HL-60/S4 treated with retinoic acid at 250 ng/mL for 4 days and 3 days (cell line): ENCODE results near the gene HIVEP2.

ENCODE experiments used
- in situ Hi-C: fragments of 300-500 bp; cut with MboI; formaldehyde crosslinking; loops from 2 replicates; pipeline ENCODE4 v1.7.0; 2022; ENCODE audit warnings: low sequenced_read_pairs

HIVEP2 gene

DNA sequence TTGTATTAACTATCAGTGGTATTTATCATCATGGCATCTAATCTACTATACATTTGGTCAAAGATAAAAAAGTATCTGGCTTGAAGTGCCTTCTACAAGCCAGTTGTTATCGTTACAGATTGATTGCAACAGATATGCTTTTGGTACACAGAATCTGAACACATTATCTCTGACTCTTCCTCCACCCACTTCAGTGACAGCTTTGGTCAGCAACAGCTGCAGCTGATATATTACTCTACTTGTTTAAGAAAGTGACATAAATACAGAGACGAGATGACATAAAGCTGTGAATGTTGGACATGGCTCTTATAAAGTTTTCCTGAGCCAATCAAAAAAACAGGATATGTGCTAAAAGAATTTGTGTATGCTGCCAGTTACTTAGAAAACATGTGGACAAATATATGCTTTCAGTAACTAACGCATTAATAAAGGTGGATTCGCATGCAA lies 77.6 kb downstream of the HIVEP2 start:
- in situ Hi-C loops, result no loop called here

DNA sequence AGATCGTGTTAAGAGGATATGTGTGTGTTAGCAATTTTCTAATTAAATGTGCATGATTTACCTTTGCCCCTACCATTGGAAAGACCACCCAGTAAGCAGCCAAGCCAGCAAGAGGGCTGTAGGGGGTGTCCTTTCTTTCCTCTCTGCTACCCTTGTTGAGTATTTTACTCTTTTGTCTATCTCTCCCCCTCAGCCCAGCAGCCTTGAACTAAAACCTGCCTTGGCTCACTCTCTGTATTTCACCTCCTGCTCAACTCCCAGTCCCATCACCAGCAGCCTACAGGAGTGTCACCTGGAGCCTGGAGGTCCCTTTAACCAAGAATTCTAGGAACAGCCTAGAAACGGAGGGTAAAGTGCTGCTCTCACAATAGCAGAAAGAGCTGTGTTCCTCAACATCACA lies 81.0 kb downstream of the HIVEP2 start:
- in situ Hi-C loops, result no loop called here

DNA sequence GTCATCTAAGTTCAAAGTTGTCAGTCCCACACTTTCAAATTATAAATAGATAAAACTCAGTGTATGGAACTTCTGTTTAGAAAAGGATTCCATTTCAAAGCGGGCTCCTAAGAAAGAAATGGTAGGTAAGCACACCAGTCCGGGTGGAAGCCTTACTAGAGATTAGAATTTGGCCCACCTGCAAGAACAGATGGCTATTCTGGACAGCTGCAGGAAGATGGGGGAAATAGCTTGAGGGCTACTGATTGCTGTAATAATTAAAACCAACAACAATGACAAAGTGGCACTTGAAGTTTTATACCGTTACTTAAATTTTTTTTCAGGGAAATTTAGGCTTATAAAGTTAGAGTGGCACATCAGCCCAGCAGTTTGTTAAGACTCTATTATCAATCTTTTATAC lies 83.3 kb downstream of the HIVEP2 start:
- in situ Hi-C loops, result no loop called here

DNA sequence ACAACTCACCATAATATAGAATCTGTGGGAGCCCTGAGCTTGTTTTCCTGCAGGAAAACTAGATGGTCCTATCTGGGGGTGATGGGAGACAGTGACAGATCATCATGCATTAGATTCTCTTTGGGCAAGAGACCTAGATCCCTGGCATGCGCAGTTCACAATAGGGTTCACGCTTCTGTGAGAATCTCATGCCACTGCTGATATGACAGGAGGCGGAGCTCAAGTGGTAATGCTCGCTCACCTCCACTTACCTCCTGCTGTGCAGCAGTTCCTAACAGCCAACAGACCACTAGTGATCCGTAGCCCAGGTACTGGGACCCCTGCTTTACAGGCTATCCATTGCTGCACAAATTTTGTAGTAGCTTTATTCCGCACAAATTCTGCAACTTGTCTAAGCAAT lies 84.5 kb downstream of the HIVEP2 start:
- in situ Hi-C loops, result no loop called here

DNA sequence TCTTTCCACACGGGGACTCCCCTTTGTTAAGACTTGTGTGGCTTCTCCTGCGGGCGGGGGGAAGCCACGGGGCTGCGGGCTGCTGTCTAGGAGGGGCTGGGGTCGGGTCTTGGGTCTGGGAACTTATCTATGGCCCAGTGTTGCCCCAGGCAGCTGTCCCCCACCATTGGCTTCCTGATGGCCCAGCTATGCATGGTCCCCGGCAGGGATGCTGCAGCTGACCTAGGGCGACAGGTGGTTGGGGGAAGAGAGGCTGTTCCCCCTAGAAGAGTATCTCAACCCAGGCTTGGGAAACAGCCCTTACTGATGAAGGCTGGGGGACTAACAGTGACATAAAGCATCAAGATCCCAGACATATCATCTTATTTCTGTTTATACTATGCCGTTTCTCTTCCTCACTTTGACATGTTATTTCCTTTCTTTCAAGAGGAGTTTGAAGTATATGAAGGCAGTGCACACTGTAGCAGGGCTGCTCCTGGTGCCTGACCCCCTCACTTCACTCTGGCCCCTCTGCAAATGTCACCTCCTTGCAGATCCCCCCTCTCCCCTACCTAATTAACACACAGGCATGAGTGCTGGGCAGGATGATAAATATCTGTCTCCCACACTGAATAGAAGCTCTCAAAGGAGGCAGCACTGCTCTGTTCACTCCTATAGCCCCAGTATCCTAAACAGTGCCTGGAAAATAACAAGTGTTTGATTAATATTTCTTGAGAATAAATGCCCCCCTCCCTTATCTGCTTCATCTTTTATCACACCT lies 87.0 kb downstream of the HIVEP2 start:
- in situ Hi-C loops, result no loop called here

DNA sequence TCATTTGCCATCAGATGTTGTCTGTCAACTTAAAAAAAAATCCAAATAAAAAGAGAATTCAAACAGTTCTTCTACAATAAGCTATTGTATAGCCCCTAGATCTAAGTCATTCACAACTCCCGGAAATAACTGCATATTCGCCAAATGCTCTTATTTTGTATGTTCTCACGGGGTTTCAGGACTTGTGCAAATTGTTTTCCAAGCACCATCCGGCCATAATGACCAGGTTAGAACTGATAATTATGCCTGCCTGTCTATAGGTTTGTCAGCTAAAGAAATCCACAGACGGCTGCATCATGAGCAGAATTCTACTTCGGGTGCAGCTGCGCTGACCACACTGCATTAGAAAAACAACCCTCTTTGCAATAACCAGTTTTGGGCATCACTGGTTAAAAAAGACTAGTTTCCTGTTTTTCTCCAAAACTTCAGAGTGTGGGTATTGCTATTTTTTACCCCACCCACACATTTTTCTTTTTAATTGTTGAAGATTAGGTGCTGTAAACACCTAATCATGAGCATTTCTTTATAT lies 87.7 kb downstream of the HIVEP2 start:
- in situ Hi-C loops, result no loop called here

DNA sequence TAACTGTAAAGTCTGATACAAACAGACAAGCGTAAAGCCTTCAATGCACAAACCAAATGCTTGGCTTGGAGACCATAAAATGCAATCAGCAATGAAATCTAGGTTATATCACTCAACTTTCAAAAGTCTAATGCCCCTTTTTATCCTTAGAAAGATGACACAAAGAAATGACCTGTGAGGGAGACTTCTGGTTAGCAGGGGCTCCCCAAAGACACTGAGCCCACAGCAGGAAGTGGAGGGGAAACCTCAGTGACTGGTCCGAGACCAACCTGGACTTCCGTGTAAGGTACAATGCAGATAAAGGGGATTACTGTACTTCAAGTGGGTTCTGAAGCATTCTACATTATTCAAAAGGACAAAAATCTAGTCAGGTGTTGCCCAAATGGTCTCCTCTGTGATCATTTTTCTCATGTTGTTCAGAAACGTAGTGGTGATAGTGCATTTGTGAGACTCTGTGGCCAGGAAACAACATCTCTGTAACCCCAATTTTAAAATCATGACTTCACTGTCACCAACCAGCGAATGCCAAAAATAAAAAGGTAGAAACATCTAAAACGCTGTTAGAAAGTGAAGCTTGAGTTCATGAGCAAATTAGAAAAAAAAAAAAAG lies 88.2 kb downstream of the HIVEP2 start:
- in situ Hi-C loops, result no loop called here

DNA sequence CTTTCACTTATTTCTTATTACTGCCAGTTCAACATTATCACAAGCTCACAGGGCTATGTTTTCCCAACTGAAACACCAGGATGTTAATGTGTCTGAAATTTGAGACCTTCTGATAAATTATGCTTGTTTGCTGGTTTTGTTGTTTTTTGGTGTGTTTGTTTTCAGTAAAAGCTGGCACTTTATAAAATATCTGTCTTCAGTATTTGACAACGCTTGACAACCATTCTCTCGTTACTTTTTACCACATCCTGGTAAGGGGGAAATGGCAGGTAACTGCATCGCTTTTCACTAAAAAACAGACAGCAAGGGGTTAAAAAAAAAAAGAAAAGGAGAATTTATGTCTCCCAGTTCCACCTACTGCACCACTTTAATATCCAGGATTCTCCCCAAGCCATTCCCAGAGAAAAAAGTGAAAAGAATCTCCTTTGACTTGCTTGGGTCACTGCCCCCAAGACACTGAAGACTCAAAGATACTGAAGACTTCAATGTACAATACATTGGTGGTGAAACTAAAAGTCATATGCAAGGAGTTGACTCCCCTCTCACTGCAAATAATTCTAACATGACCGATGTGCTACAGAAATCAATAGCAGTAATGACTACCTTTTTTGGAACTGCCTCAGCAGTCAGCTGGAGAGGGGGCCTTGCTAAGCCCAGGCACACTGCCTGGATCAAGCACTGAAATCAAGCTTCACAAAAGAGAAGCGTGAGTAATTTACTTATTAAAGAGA lies 88.9 kb downstream of the HIVEP2 start:
- in situ Hi-C loops, result no loop called here

DNA sequence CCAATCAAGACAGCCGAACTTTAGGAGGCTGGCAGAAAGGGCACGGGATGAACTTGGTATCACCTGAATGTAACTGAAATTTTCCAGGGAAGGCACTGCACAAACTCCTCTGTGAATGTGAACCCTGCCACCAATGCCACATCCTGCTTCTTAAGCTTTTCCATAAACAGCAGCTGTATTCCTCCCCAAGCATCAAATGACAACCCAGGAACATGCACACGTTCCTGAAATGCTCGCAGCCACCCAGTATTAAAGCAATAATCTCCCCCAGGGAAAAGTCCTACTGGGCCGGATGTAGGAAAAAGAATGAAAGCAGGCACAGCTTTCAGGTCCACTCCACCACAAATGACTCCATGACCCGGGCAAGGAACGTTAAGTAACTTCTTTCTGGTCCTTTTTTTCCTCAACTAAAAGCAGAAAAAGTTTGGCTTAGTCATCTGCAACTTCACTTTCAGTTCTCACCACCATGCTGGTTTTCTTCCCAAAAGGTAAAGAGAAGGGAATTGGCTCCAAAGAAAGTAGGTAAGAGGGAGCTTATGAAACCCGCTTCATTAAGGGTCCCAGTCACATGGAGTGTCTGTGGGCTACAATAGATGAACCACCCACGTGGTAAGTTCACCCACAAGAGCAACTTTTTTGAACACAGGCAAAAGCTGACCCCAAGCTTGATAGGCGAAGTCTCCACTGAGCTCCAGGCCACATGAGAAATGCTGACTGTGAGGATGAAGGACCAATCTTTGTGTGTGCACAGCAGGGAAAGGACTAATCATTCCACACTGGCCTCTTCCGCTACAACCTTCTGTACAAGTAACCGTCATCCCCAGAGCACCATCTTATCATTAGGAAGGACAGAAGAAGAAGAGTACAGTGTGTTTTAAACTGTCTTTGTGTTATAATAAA lies 90.1 kb downstream of the HIVEP2 start:
- in situ Hi-C loops, result no loop called here

DNA sequence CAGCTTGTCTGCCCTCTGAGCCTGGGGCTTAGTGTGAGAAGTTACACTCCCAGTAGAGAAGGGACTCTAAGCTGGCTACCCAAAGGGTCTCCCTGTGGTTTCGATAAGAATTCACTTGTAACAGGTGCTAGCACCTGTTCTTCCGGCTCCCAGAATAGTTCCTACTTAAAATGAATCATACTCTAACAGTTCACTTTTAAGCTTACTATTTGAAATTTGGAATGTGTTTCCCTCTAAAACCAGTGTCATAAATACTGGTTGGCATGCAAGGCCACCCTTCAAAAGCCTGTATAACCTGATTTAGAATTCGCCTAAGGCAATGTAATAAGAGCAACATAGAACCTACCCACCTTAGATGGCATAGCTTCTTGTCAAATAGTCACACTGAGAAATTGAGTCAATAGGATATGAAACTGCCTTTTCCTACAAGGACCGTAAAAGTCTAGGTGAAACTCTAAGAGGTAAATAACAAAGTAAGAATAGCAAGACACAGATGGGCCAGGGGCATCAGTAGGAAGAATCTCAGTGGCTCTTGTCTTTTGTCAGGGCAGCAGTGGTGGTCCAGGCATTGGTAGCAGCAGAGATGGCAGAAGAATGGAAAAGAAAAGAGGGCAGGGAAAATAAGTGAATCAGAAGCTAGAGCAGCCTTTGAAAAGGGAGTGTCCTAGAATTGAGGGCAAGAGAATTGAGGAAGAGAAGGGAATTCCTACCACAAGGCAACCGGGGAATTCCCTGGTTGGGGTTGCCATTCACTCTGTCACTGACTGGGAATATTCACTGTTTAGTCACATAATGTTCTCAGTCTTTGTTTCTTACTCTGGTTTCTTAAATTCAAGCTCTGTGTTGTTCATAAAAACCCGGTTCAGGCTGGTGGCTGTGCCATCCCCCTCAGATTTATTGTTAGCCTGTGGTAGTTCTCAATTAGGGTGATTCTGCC lies 91.5 kb downstream of the HIVEP2 start:
- in situ Hi-C loops, result no loop called here

DNA sequence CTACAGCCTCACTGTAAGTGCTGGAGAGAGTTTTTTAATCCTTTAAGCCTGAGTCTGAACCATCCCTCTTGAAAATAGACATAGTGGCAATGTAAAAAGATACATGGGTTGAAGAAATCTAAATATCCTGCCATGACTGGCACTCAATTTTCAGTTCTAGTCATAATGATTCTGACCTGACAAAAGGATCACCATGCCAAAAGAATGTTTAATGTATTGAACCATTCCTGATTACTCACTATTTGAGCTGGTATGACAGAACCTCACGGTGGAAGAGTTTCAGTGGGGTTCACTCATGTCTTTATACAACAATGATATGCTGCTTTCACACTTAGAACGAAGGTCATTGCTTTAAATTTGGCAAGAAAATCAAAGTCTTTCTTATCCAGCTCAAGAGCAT lies 93.4 kb downstream of the HIVEP2 start:
- in situ Hi-C loops, result no loop called here

DNA sequence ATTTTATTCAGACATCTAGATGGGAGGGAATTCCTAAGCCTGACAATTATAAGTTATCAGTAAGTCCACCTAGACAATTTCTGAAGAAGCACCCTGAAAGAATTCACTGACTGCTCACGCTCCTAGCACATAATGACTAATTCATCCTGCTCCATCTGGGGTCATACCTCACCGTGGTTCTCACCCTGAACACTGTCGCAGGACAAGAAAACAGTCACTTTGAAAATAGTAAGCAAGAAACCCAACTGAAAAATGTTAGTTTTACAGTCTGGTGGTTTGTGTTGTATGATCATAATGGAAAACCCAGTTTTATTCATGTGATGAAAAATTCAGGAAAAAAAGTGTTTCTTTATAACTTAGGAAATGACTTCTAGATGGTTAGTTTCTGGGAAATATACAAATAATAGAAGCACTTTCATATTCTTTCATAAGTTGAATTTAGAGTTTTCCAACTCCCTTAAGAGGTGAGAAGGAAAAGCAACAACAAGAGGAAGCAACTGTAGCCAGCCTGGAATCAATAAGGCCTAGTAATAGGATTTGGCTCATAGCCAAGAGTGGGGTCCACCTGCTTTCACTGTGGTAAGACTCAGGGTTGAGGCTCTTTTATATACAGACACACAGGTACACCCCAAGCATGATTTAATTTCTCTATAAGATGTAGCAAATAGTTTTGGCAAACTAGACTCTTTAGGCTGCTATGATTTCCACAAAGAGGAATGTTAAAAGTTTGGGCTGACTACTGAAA lies 94.1 kb downstream of the HIVEP2 start:
- in situ Hi-C loops, result no loop called here

DNA sequence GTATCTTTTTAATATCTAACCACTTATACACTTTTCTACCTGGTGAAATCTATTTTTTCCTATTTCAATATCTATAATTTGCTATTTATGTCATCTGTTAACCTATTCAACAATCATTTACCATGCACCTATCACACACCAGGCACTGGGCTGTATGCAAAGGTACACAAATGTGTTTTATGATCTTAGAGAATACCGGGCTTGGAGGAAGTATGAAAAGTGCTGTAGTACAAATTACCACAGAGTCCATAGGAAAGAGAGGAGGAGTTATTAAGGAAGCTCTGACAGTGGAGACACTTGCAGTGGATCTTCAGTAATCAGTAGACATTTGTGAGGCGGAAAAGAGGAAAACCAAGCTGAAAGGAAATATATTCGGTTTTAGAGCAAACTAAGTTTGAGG lies 96.0 kb downstream of the HIVEP2 start:
- in situ Hi-C loops, result no loop called here

DNA sequence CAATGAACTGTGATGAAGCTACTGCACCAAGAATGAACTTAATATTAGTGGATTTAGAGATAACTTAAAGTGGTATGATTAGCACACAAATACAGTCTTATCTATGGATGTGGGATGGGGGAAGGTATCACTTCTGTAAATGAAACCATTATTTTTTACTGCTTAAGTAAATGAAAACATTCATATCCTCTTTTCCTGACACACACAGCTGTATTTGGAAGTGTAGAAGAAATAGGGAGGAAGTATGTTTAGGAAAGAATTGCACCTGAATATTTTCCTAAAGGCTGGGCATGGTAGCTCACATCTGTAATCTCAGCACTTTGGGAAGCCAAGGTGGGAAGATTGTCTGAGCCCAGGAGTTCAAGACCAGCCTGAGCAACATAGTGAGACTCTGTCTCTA lies 96.8 kb downstream of the HIVEP2 start:
- in situ Hi-C loops, result no loop called here

DNA sequence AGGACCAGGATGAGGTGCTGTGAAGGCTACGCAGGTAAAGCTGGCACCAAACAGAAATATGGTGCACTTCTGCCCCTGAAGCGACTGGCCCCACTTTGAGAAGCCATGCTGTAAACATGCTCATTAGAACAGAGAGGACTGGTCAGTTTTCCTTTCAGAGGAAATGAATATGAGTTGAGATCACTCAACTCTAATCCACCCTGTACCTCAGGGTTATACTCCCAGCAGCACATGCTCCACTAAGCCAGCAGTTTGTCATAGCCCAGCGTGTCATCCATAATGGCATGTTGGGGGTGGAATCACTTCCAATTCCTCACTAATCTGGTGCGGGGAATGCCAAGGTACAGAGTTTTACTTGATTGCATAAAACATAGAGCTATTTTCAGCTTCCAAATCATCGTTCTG lies 98.1 kb downstream of the HIVEP2 start:
- in situ Hi-C loops, result no loop called here

DNA sequence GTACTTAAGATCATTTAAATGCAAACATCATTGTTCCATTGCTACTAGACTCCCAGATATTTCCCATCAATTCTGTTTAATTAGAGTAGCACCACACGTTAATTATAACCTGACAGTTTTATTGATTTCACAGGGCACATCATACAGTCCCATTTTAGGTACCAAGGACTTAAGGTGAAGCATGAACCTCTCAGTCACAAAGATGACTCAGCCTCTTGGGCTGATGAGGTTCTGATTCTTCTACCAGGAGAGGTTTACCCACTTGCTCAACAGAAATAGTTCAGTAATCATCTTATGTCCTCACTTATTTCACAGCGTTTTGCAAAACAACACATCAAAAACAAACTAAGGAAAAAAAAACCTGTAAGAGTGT lies 98.5 kb downstream of the HIVEP2 start:
- in situ Hi-C loops, result no loop called here

DNA sequence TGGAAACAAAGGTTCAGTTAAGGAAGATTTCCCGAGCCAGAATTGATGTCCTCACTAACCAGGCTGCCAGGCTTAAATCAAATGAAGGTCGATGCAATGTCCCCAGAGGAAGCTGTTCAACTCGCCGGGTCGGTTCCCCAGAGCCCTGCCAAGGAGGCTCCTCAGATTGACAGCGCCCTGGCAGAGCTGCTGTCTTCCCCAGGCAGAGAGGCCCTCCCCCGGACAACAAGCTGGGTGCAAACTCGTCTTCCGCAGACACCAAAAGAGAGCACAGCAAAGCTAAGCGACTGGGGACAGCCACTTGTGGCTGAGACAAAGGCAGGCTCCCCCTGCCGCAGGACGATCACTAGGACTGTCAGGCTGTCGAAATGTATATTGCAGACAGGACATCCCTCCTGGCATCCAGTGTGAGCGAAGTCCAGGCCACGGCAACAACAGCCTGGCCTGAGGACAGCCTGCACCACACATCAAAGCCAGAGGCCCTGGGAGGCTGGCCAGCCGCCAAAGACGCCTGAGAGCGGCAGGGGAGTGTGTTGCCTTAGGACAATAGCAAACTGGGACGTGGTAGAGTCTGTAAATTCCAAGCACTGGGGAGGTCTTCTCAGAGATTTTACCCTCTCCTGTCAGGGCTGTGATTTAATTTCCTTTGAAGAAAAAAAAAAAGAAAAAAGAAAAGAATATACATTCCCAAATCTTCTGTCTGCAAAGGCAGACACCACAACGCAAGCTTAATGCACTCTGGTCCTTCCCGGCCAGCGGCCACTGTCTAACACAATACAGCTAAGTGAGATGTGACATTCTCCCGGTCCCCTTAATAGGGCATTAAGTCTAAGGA lies 99.1 kb downstream of the HIVEP2 start:
- in situ Hi-C loops, result no loop called here

DNA sequence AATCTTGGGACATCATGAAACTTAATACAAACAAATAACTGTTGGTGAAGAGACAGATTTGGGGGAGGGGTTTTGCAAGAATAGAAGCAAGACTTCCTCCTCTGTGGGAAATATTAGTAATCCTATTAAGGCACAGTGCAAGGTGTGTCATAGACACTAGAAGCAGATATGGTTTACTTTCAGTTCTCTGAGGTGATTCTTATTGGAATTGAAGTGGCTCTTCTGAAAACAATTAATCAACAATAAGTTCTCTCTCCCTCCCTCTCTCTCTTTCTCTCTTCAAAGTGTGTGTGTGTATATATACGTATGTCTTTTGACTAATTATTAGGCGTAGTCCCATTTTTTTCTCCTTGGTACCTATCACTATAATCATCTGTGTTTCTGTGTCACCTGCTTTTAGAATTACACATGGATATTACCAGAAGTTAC lies 99.8 kb downstream of the HIVEP2 start:
- in situ Hi-C loops, result no loop called here
